ENCODE results near the gene SPATA2L.
"Not testable (repeated sequence)": the region's sequence is repeated elsewhere in the genome, so short reads cannot be mapped to it uniquely, and the experiment has no call there.

Gene SPATA2L

DNA sequence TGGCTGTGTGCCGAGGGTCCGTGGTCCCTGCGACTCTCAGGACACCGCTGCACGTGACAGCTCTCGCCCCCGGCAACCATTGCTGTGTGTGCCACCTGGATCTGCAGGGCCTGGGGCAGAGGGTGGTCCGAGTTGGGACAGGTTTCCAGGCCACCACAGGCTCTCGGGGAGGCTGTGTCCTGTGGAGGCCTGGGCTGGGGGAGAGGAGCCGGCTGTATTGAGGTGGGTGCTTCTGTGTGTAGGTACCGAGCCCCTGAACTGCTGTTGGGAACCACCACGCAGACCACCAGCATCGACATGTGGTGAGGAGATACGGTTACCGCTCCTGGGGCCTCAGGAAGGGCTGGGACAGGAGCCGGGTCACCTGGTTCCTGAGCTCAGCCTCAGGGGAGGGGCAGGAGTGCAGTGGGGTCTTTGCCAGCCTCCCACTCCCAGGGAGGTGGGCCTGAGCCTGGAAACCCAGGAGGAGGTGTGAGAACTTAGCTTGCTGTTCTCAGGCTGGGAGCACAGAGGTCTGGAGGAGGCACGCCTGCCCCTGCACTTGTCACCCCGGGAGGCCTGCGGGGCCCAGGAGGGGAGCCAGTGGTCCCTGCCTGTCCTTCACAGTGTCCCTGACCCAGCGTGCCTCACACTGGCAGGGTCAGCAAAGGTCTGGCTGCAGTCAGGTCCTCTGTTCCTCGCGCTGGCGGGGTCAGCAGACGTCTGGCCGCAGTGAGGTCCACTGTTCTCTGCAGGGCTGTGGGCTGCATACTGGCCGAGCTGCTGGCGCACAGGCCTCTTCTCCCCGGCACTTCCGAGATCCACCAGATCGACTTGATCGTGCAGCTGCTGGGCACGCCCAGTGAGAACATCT, 7.3 kb downstream of the SPATA2L start:
- TF ChIP-seq, protein P1, sequence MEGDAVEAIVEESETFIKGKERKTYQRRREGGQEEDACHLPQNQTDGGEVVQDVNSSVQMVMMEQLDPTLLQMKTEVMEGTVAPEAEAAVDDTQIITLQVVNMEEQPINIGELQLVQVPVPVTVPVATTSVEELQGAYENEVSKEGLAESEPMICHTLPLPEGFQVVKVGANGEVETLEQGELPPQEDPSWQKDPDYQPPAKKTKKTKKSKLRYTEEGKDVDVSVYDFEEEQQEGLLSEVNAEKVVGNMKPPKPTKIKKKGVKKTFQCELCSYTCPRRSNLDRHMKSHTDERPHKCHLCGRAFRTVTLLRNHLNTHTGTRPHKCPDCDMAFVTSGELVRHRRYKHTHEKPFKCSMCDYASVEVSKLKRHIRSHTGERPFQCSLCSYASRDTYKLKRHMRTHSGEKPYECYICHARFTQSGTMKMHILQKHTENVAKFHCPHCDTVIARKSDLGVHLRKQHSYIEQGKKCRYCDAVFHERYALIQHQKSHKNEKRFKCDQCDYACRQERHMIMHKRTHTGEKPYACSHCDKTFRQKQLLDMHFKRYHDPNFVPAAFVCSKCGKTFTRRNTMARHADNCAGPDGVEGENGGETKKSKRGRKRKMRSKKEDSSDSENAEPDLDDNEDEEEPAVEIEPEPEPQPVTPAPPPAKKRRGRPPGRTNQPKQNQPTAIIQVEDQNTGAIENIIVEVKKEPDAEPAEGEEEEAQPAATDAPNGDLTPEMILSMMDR (conservative IDR thresholded peaks at IDR 0.05; ENCODE audit: low read length): no peak
- H3K4me3 ChIP-seq (ENCODE audit: low read length): no peak overlapping the region
- DNase-seq (ENCODE audit: low read depth): no peak

DNA sequence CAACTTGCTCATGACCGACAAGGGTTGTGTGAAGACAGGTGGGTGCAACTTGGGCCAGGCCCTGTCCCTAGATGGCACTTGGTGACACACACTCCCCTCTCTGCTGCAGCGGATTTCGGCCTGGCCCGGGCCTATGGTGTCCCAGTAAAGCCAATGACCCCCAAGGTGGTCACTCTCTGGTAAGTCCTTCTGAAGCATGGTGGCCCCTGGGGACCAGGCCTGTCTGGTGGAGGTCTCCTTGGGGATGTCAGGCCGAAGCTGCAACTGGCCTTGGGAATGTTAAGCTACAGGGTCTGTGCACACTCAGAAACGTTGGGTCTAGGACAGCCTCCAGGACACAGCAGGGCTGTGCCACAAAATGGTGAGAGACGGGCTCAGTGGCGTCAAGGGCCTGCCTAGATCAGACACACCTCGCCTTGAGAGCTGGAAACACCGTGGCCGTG, 8.2 kb downstream of the SPATA2L start:
- DNase-seq (ENCODE audit: low read depth): no peak
- TF ChIP-seq, protein P1 (conservative IDR thresholded peaks at IDR 0.05; ENCODE audit: low read length): no peak
- H3K4me3 ChIP-seq (ENCODE audit: low read length): no peak overlapping the region

DNA sequence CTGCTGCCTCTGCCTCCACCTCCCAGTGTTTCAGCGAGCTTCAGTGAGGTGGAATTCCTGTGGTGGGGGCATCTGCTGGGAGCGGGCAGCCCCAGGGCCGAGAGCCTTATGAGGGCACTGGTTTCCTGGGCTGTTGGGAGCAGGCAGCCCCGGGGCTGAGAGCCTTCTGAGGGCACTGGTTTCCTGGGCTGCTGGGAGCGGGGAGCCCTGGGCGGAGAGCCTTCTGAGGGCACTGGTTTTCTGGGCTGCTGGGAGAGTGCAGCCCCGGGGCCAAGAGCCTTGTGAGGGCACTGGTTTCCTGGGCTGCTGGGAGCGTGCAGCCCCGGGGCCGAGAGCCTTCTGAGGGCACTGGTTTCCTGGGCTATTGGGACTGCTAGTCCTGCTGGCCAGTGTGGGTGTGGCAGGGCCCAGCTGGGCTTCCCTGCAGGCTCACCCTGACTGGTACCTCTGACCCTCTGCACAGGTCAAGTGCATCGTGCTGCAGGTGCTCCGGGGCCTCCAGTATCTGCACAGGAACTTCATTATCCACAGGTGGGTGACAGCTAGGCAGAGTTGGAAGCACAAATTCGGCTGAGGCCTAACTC, 9.4 kb downstream of the SPATA2L start:
- no peak for DNase-seq (ENCODE audit: low read depth)
- H3K4me3 ChIP-seq (ENCODE audit: low read length): no peak overlapping the region
- TF ChIP-seq, protein P1 (conservative IDR thresholded peaks at IDR 0.05; ENCODE audit: low read length): no peak

DNA sequence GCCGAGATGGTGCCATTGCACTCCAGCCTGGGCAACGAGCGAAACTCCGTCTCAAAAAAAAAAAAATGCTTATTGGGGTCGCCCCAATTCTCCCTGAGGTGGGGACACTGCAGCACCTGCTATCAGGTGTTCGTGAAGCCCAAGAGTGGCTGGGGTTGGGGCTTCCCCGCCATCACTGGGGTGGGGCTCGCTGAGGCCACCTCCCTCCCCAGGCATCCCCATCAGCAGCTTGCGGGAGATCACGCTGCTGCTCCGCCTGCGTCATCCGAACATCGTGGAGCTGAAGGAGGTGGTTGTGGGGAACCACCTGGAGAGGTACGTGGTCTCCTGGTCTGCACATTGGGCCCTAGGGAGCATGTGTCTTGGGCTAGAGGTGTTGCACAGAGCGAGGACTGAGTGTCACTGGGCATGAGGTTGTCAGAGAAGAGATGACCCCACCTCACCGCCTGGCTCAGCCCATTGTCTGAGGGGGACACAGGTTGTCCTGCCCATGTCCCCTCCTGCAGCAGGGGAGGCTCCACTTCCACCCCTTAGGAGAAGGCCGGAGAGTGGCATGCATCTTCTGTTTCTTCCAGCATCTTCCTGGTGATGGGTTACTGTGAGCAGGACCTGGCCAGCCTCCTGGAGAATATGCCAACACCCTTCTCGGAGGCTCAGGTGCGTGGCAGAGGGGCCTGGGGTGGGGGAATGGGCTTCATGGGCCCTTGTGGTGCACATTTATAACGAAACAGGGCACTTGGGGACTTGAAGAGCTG, 10.1 kb downstream of the SPATA2L start:
- TF ChIP-seq, protein P1 (conservative IDR thresholded peaks at IDR 0.05; ENCODE audit: low read length): no peak
- DNase-seq (ENCODE audit: low read depth): no peak
- H3K4me3 ChIP-seq (ENCODE audit: low read length): no peak overlapping the region

DNA sequence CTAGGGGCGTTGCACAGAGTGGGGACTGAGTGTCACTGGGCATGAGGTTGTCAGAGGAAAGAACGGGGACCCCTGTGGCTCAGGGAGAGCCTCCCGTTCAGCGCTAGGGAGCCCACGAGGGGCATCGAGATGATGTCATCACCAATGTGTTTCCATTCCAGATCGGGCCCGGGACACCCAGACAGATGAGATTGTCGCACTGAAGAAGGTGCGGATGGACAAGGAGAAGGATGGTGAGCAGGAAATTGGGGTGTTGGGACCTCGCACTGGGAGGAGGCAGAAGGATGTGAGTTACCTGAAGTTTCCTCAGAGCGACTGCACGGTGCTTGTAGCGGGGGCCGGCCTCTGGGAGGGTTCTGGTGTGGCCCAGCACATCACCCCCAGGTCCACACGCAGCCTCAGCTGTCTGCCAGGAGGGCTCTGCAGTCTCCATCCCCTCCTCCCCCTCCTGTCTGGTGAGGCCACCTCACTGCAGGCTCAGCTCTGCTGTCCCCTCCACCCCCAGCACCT, 11.1 kb downstream of the SPATA2L start:
- no peak for DNase-seq (ENCODE audit: low read depth)
- TF ChIP-seq, protein P1 (conservative IDR thresholded peaks at IDR 0.05; ENCODE audit: low read length): no peak
- no peak overlapping the region for H3K4me3 ChIP-seq (ENCODE audit: low read length)

DNA sequence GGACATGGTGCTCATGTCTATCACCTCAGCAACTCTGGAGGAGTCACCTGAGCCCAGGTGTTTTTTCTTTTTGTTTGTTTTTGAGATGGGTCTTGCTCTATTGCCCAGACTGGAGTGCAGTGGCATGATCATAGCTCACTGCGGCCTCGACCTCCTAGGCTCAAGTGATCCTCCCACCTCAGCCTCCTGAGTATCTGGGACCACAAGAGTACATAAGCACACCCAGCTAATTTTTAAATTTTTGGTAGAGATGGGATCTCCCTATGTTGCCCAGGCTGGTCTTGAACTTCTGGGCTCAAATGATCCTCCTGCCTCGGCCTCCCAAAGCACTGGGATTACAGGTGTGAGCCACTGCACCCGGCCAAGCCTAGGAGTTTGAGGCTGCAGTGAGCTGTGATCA, 11.9 kb downstream of the SPATA2L start:
- not testable (repeated sequence) for H3K4me3 ChIP-seq (ENCODE audit: low read length); DNase-seq (ENCODE audit: low read depth)

DNA sequence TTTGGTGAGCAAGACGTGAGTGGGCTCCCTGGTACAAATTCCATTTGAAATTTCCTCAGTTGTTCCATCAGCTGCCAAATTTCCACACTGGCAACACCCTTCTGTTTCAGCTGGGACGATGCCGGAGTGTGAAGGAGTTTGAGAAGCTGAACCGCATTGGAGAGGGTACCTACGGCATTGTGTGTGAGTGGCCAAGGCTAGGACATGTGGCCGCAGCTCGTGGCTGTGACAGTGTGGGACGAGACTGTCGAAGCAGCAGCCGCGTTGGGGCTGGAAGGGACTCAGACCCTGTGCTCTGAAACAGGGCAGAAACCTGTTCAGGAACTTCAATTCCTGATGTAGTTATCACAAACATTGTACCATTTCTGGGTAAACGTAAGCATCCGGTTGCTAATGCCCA, 12.4 kb downstream of the SPATA2L start:
- TF ChIP-seq, protein P1 (conservative IDR thresholded peaks at IDR 0.05; ENCODE audit: low read length): no peak
- H3K4me3 ChIP-seq (ENCODE audit: low read length): no peak overlapping the region

More for the DNA sequence above, 12.4 kb downstream of the SPATA2L start:
- no peak for DNase-seq (ENCODE audit: low read depth)
